ENCODE results near the gene IL25.
"Not testable (repeated sequence)": the region's sequence is repeated elsewhere in the genome, so short reads cannot be mapped to it uniquely, and the experiment has no call there.

DNA sequence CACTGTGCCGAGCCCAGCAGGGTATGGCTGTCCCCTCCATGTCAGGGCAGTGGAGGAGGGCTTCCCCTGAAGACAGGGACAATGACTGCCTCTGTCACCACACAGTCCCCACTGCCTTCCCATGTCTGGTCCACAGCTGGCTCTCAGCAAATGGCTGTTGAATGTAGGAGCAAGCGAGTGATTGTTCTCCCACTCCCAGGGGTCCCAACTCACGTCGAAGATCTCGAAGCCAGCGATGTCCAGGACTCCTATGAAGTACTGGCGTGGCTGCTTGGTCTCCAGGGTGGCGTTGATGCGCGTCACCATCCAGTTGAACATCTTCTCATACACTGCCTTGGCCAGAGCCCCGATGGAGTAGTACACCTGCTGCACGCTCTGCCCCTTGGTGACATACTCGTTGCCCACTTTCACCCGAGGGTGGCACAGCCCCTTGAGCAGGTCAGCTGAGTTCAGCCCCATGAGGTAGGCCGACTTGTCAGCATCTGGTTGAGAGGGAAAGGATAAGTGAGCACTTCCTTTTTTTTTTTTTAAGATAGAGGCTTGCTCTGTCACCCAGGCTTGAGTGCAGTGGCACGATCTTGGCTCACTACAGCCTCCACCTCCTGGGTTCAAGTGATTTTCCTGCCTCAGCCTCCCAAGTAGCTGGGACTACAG, 28.0 kb downstream of the IL25 start:
- not testable (repeated sequence) for TF ChIP-seq CC2D1A (CRISPR knock-in tag; IDR thresholded peaks at IDR 0.05); CEBPB (IDR thresholded peaks at IDR 0.05; ENCODE audit: borderline replicate concordance, low read depth, low read length); HINFP (CRISPR knock-in tag; IDR thresholded peaks at IDR 0.05; ENCODE audit: low read depth); ZNF138 (CRISPR knock-in tag; IDR thresholded peaks at IDR 0.05; ENCODE audit: low read depth); TBP (CRISPR knock-in tag; IDR thresholded peaks at IDR 0.05)
- TF ChIP-seq, protein P1, sequence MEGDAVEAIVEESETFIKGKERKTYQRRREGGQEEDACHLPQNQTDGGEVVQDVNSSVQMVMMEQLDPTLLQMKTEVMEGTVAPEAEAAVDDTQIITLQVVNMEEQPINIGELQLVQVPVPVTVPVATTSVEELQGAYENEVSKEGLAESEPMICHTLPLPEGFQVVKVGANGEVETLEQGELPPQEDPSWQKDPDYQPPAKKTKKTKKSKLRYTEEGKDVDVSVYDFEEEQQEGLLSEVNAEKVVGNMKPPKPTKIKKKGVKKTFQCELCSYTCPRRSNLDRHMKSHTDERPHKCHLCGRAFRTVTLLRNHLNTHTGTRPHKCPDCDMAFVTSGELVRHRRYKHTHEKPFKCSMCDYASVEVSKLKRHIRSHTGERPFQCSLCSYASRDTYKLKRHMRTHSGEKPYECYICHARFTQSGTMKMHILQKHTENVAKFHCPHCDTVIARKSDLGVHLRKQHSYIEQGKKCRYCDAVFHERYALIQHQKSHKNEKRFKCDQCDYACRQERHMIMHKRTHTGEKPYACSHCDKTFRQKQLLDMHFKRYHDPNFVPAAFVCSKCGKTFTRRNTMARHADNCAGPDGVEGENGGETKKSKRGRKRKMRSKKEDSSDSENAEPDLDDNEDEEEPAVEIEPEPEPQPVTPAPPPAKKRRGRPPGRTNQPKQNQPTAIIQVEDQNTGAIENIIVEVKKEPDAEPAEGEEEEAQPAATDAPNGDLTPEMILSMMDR (CRISPR knock-in tag; IDR thresholded peaks at IDR 0.05): not testable (repeated sequence)

Data from HepG2 (cell line).